ENCODE data around the gene EVX2.

Gene EVX2

GRCh38 chr2:176083796-176084261, at the start of gene EVX2:
Gene EVX2 (minus strand): TSS chr2:176083962. CDS start chr2:176083776, 186 bp downstream.
- no peak within 1 kb of the TSS for H3K27ac ChIP-seq (ENCODE audit: low read depth, low read length)
- no peaks in the 10 kb centered on the region for H3K4me1 ChIP-seq (ENCODE audit: control insufficient read depth, insufficient read depth, low read length)
- no peak within 1 kb of the TSS for H3K4me3 ChIP-seq (ENCODE audit: low read length)
- no peak within 1 kb of the TSS for H3K9ac ChIP-seq (ENCODE audit: low read length)
- H3K27me3 ChIP-seq (ENCODE audit: control insufficient read depth, insufficient read depth, low read length): peaks cover 83% of the 10 kb centered on the region
- H3K36me3 ChIP-seq (ENCODE audit: control insufficient read depth, insufficient read depth, low read length): no peaks in the 10 kb centered on the region

- H3K9ac ChIP-seq (ENCODE audit: low read length): no peak overlapping the region
- H3K27ac ChIP-seq (ENCODE audit: low read depth, low read length): no peak overlapping the region
- peaks cover 6% of the 10 kb centered on the region for H3K4me1 ChIP-seq (ENCODE audit: control insufficient read depth, insufficient read depth, low read length)
- H3K27me3 ChIP-seq (ENCODE audit: control insufficient read depth, insufficient read depth, low read length): peaks cover 9% of the 10 kb centered on the region
- no peak overlapping the region for H3K4me3 ChIP-seq (ENCODE audit: low read length)
- H3K36me3 ChIP-seq (ENCODE audit: control insufficient read depth, insufficient read depth, low read length): no peaks in the 10 kb centered on the region
These were observed 49.6 kb upstream of the EVX2 start for GRCh38 chr2:176133389-176133788.

GRCh38 chr2:176132205-176133171, 48.7 kb upstream of the EVX2 start:
- Histone ChIP-seq H3K27me3 (ENCODE audit: control insufficient read depth, insufficient read depth, low read length) (peaks cover 9% of the 10 kb centered on the region), H3K4me3 (ENCODE audit: low read length) (peak overlapping the region; percentile 58), H3K4me1 (ENCODE audit: control insufficient read depth, insufficient read depth, low read length) (peaks cover 6% of the 10 kb centered on the region), H3K27ac (ENCODE audit: low read depth, low read length) (peak overlapping the region; percentile 29), H3K9ac (ENCODE audit: low read length) (no peak overlapping the region), H3K36me3 (ENCODE audit: control insufficient read depth, insufficient read depth, low read length) (no peaks in the 10 kb centered on the region)

- Histone ChIP-seq H3K27ac (ENCODE audit: low read depth, low read length) (no peak overlapping the region), H3K4me1 (ENCODE audit: control insufficient read depth, insufficient read depth, low read length) (peaks cover 6% of the 10 kb centered on the region), H3K36me3 (ENCODE audit: control insufficient read depth, insufficient read depth, low read length) (no peaks in the 10 kb centered on the region), H3K9ac (ENCODE audit: low read length) (no peak overlapping the region), H3K27me3 (ENCODE audit: control insufficient read depth, insufficient read depth, low read length) (peaks cover 5% of the 10 kb centered on the region), H3K4me3 (ENCODE audit: low read length) (peak overlapping the region; percentile 58)
These were observed 48.0 kb upstream of the EVX2 start for GRCh38 chr2:176131848-176132158.

- H3K36me3 ChIP-seq (ENCODE audit: control insufficient read depth, insufficient read depth, low read length): no peaks in the 10 kb centered on the region
- H3K4me3 ChIP-seq (ENCODE audit: low read length): peak overlapping the region; percentile 71
- H3K27me3 ChIP-seq (ENCODE audit: control insufficient read depth, insufficient read depth, low read length): peaks cover 5% of the 10 kb centered on the region
- no peak overlapping the region for H3K9ac ChIP-seq (ENCODE audit: low read length)
- peaks cover 6% of the 10 kb centered on the region for H3K4me1 ChIP-seq (ENCODE audit: control insufficient read depth, insufficient read depth, low read length)
- H3K27ac ChIP-seq (ENCODE audit: low read depth, low read length): peak overlapping the region; percentile 91
These were observed 47.4 kb upstream of the EVX2 start for GRCh38 chr2:176130957-176131847.

GRCh38 chr2:176130147-176130956, 46.6 kb upstream of the EVX2 start:
- Histone ChIP-seq H3K27me3 (ENCODE audit: control insufficient read depth, insufficient read depth, low read length) (peaks cover 5% of the 10 kb centered on the region), H3K4me1 (ENCODE audit: control insufficient read depth, insufficient read depth, low read length) (peaks cover 6% of the 10 kb centered on the region), H3K27ac (ENCODE audit: low read depth, low read length) (peak overlapping the region; percentile 91), H3K4me3 (ENCODE audit: low read length) (peak overlapping the region; percentile 71), H3K9ac (ENCODE audit: low read length) (no peak overlapping the region), H3K36me3 (ENCODE audit: control insufficient read depth, insufficient read depth, low read length) (no peaks in the 10 kb centered on the region)

GRCh38 chr2:176129813-176130146, 46.0 kb upstream of the EVX2 start:
- peaks cover 5% of the 10 kb centered on the region for H3K27me3 ChIP-seq (ENCODE audit: control insufficient read depth, insufficient read depth, low read length)
- H3K4me3 ChIP-seq (ENCODE audit: low read length): peak overlapping the region; percentile 71
- no peaks in the 10 kb centered on the region for H3K36me3 ChIP-seq (ENCODE audit: control insufficient read depth, insufficient read depth, low read length)
- no peak overlapping the region for H3K9ac ChIP-seq (ENCODE audit: low read length)
- peak overlapping the region; percentile 91 for H3K27ac ChIP-seq (ENCODE audit: low read depth, low read length)
- H3K4me1 ChIP-seq (ENCODE audit: control insufficient read depth, insufficient read depth, low read length): peaks cover 6% of the 10 kb centered on the region

GRCh38 chr2:176128982-176129796, 45.4 kb upstream of the EVX2 start, which contains the start of gene HOXD8:
Gene HOXD8 (plus strand): TSS chr2:176129705. CDS start chr2:176130367, 662 bp downstream.
- Histone ChIP-seq H3K27ac (ENCODE audit: low read depth, low read length) (peak within 1 kb of the TSS; percentile 91), H3K27me3 (ENCODE audit: control insufficient read depth, insufficient read depth, low read length) (peaks cover 8% of the 10 kb centered on the region), H3K4me3 (ENCODE audit: low read length) (peak within 1 kb of the TSS; percentile 71), H3K36me3 (ENCODE audit: control insufficient read depth, insufficient read depth, low read length) (no peaks in the 10 kb centered on the region), H3K9ac (ENCODE audit: low read length) (peak within 1 kb of the TSS; percentile 14), H3K4me1 (ENCODE audit: control insufficient read depth, insufficient read depth, low read length) (peaks cover 6% of the 10 kb centered on the region)

- Histone ChIP-seq H3K27ac (ENCODE audit: low read depth, low read length) (peak overlapping the region; percentile 91), H3K4me1 (ENCODE audit: control insufficient read depth, insufficient read depth, low read length) (peaks cover 5% of the 10 kb centered on the region), H3K27me3 (ENCODE audit: control insufficient read depth, insufficient read depth, low read length) (peaks cover 11% of the 10 kb centered on the region), H3K9ac (ENCODE audit: low read length) (peak overlapping the region; percentile 1), H3K36me3 (ENCODE audit: control insufficient read depth, insufficient read depth, low read length) (no peaks in the 10 kb centered on the region), H3K4me3 (ENCODE audit: low read length) (peak overlapping the region; percentile 71)
These were observed 44.6 kb upstream of the EVX2 start for GRCh38 chr2:176128172-176128981.

- Histone ChIP-seq H3K9ac (ENCODE audit: low read length) (no peak overlapping the region), H3K4me3 (ENCODE audit: low read length) (no peak overlapping the region), H3K36me3 (ENCODE audit: control insufficient read depth, insufficient read depth, low read length) (no peaks in the 10 kb centered on the region), H3K27me3 (ENCODE audit: control insufficient read depth, insufficient read depth, low read length) (peaks cover 14% of the 10 kb centered on the region), H3K4me1 (ENCODE audit: control insufficient read depth, insufficient read depth, low read length) (peaks cover 4% of the 10 kb centered on the region), H3K27ac (ENCODE audit: low read depth, low read length) (no peak overlapping the region)
These were observed 44.0 kb upstream of the EVX2 start for GRCh38 chr2:176127774-176128072.
